Thyroid gland (tissue), 4 donors: Measurements from ENCODE around the gene CENPN. TPM values are rescaled to one million over a fixed set of nuclear protein-coding genes. Genes with fewer than 3 reads are reported as not detected.

ENCODE experiments used
- DNase-seq, 2 donors: peaks; one replicate each; pipeline ENCODE4 v3.0.0-alpha.2; 2019
- H3K27ac ChIP-seq, 3 donors: fragments of 200-600 bp; sonication (generic); 1 replicate in 2 of 3; 2 replicates in 1 of 3; pipeline ENCODE4 v1.5.1; 2016 to 2019; ENCODE audit warnings: mild to moderate bottlenecking in 1 of 3, moderate library complexity in 1 of 3
- H3K27me3 ChIP-seq: fragments of 200-600 bp; sonication (generic); one replicate; pipeline ENCODE4 v1.5.1; 2019
- H3K36me3 ChIP-seq, 2 donors: fragments of 200-600 bp; sonication (generic); one replicate each; pipeline ENCODE4 v1.5.1; 2016 to 2019
- H3K4me1 ChIP-seq, 2 donors: fragments of 200-600 bp; sonication (generic); one replicate each; pipeline ENCODE4 v1.5.1; 2017 to 2019
- H3K4me3 ChIP-seq, 3 donors: fragments of 200-600 bp; sonication (generic); replicated peaks in 1 of 3; 1 replicate in 2 of 3; 2 replicates in 1 of 3; pipeline ENCODE4 v1.5.1; 2016; ENCODE audit warnings: mild to moderate bottlenecking in 1 of 3
- H3K9me3 ChIP-seq: fragments of 200-600 bp; sonication (generic); one replicate; pipeline ENCODE4 v1.5.1; 2017
- POLR2A ChIP-seq, 2 donors: fragments of 450-650 bp; IDR thresholded peaks; one replicate each; pipeline ENCODE4 v1.6.1; 2017; ENCODE audit warnings: antibody characterized with exemption in 2 of 2, mild to moderate bottlenecking in 2 of 2, moderate library complexity in 1 of 2
- WGBS, 2 donors: methylation state at CpG; one replicate each; pipeline ENCODE4 v1.1.5; 2017; 5-methylcytosine and 5-hydroxymethylcytosine counted together
- intact Hi-C: fragments of 100-400 bp; cut with DNase I; formaldehyde crosslinking; loops from one replicate; pipeline ENCODE4 v1.15.1; 2023
- small RNA-seq: library from RNA; depleted of rRNA; stranded (forward); fragments of <200 nt; gene quantifications from one replicate; pipeline ENCODE3, GENCODE V24; 2016
- total RNA-seq, 4 donors: library from RNA; depleted of rRNA; stranded (reverse); fragments of >200 nt; gene quantifications; one replicate each; pipeline ENCODE4 v1.2.3, GENCODE V29; 2016
- TF ChIP-seq, protein P1 (sequence below), 6 experiments: fragments of 200-600 bp in 3 of 6; fragments of 450-650 bp in 3 of 6; sonication (generic) in 3 of 6; IDR thresholded peaks; one replicate each; pipeline ENCODE4 v1.5.1; 2016 to 2019; ENCODE audit warnings: antibody characterized with exemption in 6 of 6, mild to moderate bottlenecking in 2 of 6, inconsistent platforms in 1 of 6, moderate library complexity in 1 of 6

Gene CENPN
- total RNA-seq, 4 donors from 2014 or later = 5.8 to 14.4 (median 6.7) TPM

DNA sequence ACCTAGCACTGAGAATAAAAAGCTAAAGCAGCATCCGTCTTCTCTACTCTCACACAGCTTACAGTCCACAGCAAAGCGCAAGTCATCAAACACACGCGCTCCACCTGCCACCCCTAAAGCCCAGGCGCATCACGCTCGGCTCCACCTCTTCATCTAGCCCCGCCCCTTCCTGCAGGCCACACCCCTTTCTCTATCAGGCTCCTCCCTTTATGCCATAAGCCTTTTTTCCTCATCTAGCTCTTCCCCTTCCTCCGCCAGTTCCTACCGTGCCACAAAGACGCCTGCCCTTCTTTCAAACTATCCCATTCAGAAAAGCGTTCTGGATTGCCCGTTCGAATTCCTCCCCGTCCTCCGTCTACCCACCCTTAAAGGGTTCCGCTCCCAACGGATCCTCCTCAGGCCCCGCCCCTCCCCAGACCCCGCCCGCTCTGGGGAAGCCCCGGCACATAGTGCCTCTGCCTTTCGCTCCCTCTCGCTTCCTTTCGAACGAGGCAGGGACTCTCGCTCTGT, 69.6 kb downstream of the CENPN start:
- 2% methylated on average over 27 of the region's 27 CpGs for WGBS, 2 donors
- peak; percentile 80 to 87 for DNase-seq

DNA sequence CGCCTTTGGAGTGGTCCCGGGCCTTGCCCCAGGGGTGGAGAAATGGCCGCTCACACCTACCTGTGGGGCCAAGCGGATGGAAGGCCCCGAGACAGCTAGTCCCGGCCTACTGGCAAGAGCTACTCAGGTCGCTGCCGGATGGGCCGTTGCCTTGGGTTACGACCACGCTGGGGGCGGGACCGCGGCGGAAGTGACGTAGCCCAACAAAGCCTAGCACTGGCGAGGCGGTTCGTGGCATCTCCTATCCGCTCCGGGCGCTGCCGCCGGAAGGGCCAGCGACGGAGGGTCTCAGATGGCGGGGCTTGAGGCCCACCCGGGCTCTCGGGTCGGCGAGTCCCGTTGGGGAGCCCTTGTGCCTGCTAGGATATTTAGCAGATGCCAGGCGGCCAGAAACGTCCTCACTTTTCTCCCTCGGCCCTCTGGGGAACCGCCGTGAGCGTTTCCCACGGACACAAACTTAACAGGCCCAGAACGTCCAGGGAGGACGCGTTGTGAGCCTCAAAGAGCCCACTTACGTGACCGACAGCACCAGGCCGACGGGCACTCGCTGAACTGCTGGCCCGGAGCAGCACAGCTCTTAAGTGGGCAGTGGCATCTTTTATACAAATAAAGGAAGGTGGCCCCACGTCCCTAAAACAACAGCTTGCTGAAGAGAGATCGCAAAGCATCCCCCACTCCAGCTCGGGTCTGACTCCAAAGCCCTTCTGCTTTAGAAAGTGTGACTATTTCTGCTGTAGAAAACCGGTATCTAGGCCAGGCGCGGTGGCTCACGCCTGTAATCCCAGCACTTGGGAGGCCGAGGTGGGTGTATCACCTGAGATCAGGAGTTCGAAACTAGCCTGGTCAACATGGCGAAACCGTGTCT, 70.3 kb downstream of the CENPN start, which contains the start of gene C16orf46:
TSS of gene C16orf46 (minus strand) at position 163 of the 865 bp plus-strand sequence. CDS start 13,283 bp downstream, outside the sequence.
- Histone ChIP-seq H3K4me3 (peak within 1 kb of the TSS; percentile 5 to 38 (median 14)), H3K27ac (peak within 1 kb of the TSS; percentile 88 to 96 (median 93)), H3K27me3 (no peaks in the 10 kb centered on the region), H3K4me1 (peaks cover 21 to 24% of the 10 kb centered on the region in 2 donors), H3K36me3 (no peaks in the 10 kb centered on the region), H3K9me3 (no peaks in the 10 kb centered on the region)
- WGBS, 2 donors = 8 to 30% methylated on average over 11 to 37 of the region's 59 CpGs
- peak; percentile 98 for DNase-seq
- intact Hi-C loops = loop anchor here (2.0 to 10.0 kb wide), 3 partner anchors 19 to 73 kb away; partner anchors contain the start of genes CENPN, CMC2 and GCSH
- TF ChIP-seq, protein P1, sequence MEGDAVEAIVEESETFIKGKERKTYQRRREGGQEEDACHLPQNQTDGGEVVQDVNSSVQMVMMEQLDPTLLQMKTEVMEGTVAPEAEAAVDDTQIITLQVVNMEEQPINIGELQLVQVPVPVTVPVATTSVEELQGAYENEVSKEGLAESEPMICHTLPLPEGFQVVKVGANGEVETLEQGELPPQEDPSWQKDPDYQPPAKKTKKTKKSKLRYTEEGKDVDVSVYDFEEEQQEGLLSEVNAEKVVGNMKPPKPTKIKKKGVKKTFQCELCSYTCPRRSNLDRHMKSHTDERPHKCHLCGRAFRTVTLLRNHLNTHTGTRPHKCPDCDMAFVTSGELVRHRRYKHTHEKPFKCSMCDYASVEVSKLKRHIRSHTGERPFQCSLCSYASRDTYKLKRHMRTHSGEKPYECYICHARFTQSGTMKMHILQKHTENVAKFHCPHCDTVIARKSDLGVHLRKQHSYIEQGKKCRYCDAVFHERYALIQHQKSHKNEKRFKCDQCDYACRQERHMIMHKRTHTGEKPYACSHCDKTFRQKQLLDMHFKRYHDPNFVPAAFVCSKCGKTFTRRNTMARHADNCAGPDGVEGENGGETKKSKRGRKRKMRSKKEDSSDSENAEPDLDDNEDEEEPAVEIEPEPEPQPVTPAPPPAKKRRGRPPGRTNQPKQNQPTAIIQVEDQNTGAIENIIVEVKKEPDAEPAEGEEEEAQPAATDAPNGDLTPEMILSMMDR (IDR thresholded peaks at IDR 0.05) = peak in 2 of 6 experiments; percentile 6 to 12
- TF ChIP-seq POLR2A (IDR thresholded peaks at IDR 0.05) = peak; percentile 5 to 84

More for the DNA sequence above, 69.6 kb downstream of the CENPN start:
- no peak for TF ChIP-seq POLR2A (IDR thresholded peaks at IDR 0.05)
- TF ChIP-seq, protein P1 (IDR thresholded peaks at IDR 0.05) = no peak
- H3K27ac ChIP-seq = peak overlapping the region; percentile 88 to 96 (median 93)
- intact Hi-C loops = loop anchor here (2.0 to 10.0 kb wide), 3 partner anchors 20 to 72 kb away; partner anchors contain the start of genes CENPN, CMC2 and GCSH
- H3K9me3 ChIP-seq = no peaks in the 10 kb centered on the region
- H3K4me3 ChIP-seq = peak overlapping the region; percentile 5 to 38 (median 14)
- H3K27me3 ChIP-seq = no peaks in the 10 kb centered on the region
- peaks cover 21 to 24% of the 10 kb centered on the region in 2 donors for H3K4me1 ChIP-seq
- no peaks in the 10 kb centered on the region for H3K36me3 ChIP-seq

DNA sequence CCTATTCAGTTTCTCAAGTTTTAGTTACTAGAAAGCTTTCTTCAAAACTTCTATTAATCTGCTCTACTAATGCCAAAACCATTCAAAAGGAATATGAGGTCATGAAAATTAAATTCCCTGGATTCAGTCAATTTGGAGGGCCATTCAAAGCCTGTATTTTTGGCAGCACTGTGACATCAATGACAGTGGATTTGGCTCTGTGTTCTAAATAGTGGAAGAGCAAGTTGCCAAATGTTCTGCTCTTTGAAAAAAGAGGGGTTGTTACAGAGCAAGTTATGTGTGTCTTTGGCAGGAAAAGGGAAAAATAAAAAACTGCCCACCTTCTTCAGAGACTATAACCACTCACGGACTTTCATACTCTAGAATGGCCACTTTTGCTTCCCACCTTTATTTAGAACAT, 73.2 kb downstream of the CENPN start:
- H3K4me3 ChIP-seq = no peak overlapping the region
- TF ChIP-seq, protein P1 (IDR thresholded peaks at IDR 0.05) = no peak
- peak in 1 of 2 donors; percentile 9 for TF ChIP-seq POLR2A (IDR thresholded peaks at IDR 0.05)
- no peaks in the 10 kb centered on the region for H3K36me3 ChIP-seq
- H3K9me3 ChIP-seq = no peaks in the 10 kb centered on the region
- 18 to 40% methylated on average over 1 of the region's 1 CpG for WGBS, 2 donors
- H3K27me3 ChIP-seq = no peaks in the 10 kb centered on the region
- peak overlapping the region in 2 of 3 donors; percentile 24 to 54 for H3K27ac ChIP-seq
- DNase-seq = no peak
- peaks cover 17 to 19% of the 10 kb centered on the region in 2 donors for H3K4me1 ChIP-seq
- intact Hi-C loops = no loop called here

DNA sequence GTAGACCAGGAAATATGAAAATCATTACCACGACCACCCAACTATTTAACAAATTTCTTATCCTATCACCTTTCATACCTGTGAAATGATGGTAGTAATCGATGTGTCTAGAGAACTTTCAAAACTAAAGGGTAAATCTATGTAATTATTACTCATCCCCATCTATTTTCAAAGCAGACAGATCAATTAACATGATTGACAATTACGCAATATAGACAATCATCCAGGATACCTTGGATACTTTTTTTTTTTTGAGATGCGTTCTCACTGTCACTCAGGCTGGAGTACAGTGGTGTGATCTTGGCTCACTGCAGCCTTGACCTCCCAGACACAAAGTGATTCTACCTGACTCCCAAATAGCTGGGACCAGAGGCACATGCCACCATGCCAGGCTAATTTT, 74.0 kb downstream of the CENPN start:
- TF ChIP-seq, protein P1 (IDR thresholded peaks at IDR 0.05) = no peak
- TF ChIP-seq POLR2A (IDR thresholded peaks at IDR 0.05) = no peak
- intact Hi-C loops = no loop called here
- DNase-seq = no peak
- H3K4me1 ChIP-seq = peaks cover 13 to 18% of the 10 kb centered on the region in 2 donors
- H3K9me3 ChIP-seq = no peaks in the 10 kb centered on the region
- H3K27me3 ChIP-seq = no peaks in the 10 kb centered on the region
- 96 to 98% methylated on average over 4 of the region's 4 CpGs for WGBS, 2 donors
- H3K4me3 ChIP-seq = no peak overlapping the region
- H3K27ac ChIP-seq = peak overlapping the region in 1 of 3 donors; percentile 54
- no peaks in the 10 kb centered on the region for H3K36me3 ChIP-seq

Small RNAs within 50 kb of the gene (small RNA-seq; reads per million reads assigned to genes)
- not detected for gene AC092718.3

Other genes with a start within 250 kb of the CENPN start
- 10 to 100 TPM in 1 of 4 donors, 1 to 10 TPM in 3; 3.6 to 14.2 (median 5.3) TPM for gene CDYL2, start 202.6 kb upstream of the CENPN start, total RNA-seq
- 10 to 100 TPM; 36.8 to 89.1 (median 59.7) TPM for gene CMC2, start 329 bp upstream of the CENPN start, total RNA-seq
- 10 to 100 TPM; 49.2 to 57.6 (median 53.3) TPM for gene ATMIN, start 28.6 kb downstream of the CENPN start, total RNA-seq
- gene C16orf46, start 70.0 kb downstream of the CENPN start, total RNA-seq = 10 to 100 TPM in 2 of 4 donors, 1 to 10 TPM in 2; 3.1 to 14.2 (median 9.7) TPM
- 10 to 100 TPM; 48.8 to 82.1 (median 60.7) TPM for gene GCSH, start 89.2 kb downstream of the CENPN start, total RNA-seq
- under 1 TPM in 1 of 4 donors, not detected in 3; 0.22 TPM for gene BCO1, start 231.5 kb downstream of the CENPN start, total RNA-seq